BLaER1 (cell line): ENCODE data around the gene ANKRD12.

Experiments
- H3K27ac ChIP-seq: shearing (Covaris generic); formaldehyde crosslinking; 2 replicates; pipeline ENCODE4 v1.8.1; 2022
- H3K27me3 ChIP-seq: shearing (Covaris generic); formaldehyde crosslinking; 2 replicates; pipeline ENCODE4 v1.8.1; 2022
- H3K36me3 ChIP-seq: shearing (Covaris generic); formaldehyde crosslinking; 2 replicates; pipeline ENCODE4 v1.8.1; 2022
- H3K4me1 ChIP-seq: shearing (Covaris generic); formaldehyde crosslinking; 2 replicates; pipeline ENCODE4 v1.8.1; 2022
- H3K4me2 ChIP-seq: shearing (Covaris generic); formaldehyde crosslinking; 2 replicates; pipeline ENCODE4 v1.8.1; 2022
- H3K4me3 ChIP-seq: shearing (Covaris generic); formaldehyde crosslinking; 2 replicates; pipeline ENCODE4 v1.8.1; 2022
- H3K9ac ChIP-seq: shearing (Covaris generic); formaldehyde crosslinking; 2 replicates; pipeline ENCODE4 v1.8.1; 2022
- H3K9me3 ChIP-seq: shearing (Covaris generic); formaldehyde crosslinking; 2 replicates; pipeline ENCODE4 v1.8.1; 2022
- H4K20me1 ChIP-seq: shearing (Covaris generic); formaldehyde crosslinking; 2 replicates; pipeline ENCODE4 v1.8.1; 2022
- Cebpa-rat ChIP-seq: shearing (Covaris generic); IDR thresholded peaks from 2 replicates; pipeline ENCODE4 v1.8.1; 2022

ANKRD12 gene

GRCh38 chr18:9095297-9096006 is 41.1 kb upstream of the ANKRD12 start:
- Histone ChIP-seq H3K9me3 (no peaks in the 10 kb centered on the region), H3K27me3 (no peaks in the 10 kb centered on the region), H3K4me3 (no peak overlapping the region), H3K36me3 (no peaks in the 10 kb centered on the region), H3K4me2 (no peak overlapping the region), H4K20me1 (no peaks in the 10 kb centered on the region), H3K27ac (no peak overlapping the region), H3K4me1 (no peaks in the 10 kb centered on the region), H3K9ac (no peak overlapping the region)
- TF ChIP-seq Cebpa-rat: no peak

GRCh38 chr18:9096007-9096371 is 40.6 kb upstream of the ANKRD12 start:
- Histone ChIP-seq H3K4me1 (no peaks in the 10 kb centered on the region), H3K27ac (no peak overlapping the region), H3K36me3 (no peaks in the 10 kb centered on the region), H4K20me1 (no peaks in the 10 kb centered on the region), H3K4me3 (no peak overlapping the region), H3K9me3 (no peaks in the 10 kb centered on the region), H3K9ac (no peak overlapping the region), H3K27me3 (no peaks in the 10 kb centered on the region), H3K4me2 (no peak overlapping the region)
- TF ChIP-seq Cebpa-rat: no peak

DNA sequence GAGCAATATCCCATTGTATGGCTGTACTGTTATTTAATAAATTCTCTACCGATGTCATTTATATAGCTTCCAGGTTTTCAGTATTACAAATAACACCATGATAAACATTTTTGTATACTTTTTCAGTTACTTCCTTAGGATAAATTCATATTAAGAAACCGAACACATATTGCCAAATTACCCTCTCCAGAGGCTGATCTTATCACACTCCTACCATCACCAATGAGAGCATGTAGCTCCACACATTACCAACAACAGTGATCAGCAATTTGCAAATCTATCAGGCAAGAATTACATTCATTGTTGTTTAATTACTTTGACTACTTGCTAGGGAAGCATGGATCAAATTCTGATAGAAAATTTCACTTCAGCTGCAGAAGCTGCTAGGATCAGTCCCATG is 39.9 kb upstream of the ANKRD12 start:
- Histone ChIP-seq H3K4me2 (no peak overlapping the region), H3K9ac (no peak overlapping the region), H4K20me1 (no peaks in the 10 kb centered on the region), H3K4me3 (no peak overlapping the region), H3K4me1 (peaks cover 4% of the 10 kb centered on the region), H3K36me3 (no peaks in the 10 kb centered on the region), H3K27ac (no peak overlapping the region), H3K27me3 (no peaks in the 10 kb centered on the region), H3K9me3 (no peaks in the 10 kb centered on the region)
- no peak for TF ChIP-seq Cebpa-rat

GRCh38 chr18:9097349-9097748 is 39.2 kb upstream of the ANKRD12 start:
- no peak overlapping the region for H3K4me3 ChIP-seq
- no peaks in the 10 kb centered on the region for H4K20me1 ChIP-seq
- H3K36me3 ChIP-seq: no peaks in the 10 kb centered on the region
- H3K9ac ChIP-seq: no peak overlapping the region
- no peaks in the 10 kb centered on the region for H3K9me3 ChIP-seq
- no peaks in the 10 kb centered on the region for H3K27me3 ChIP-seq
- H3K4me2 ChIP-seq: no peak overlapping the region
- no peak for TF ChIP-seq Cebpa-rat
- H3K4me1 ChIP-seq: peaks cover 5% of the 10 kb centered on the region
- no peak overlapping the region for H3K27ac ChIP-seq

GRCh38 chr18:9100796-9101195 is 35.8 kb upstream of the ANKRD12 start:
- H3K9me3 ChIP-seq: no peaks in the 10 kb centered on the region
- H3K9ac ChIP-seq: no peak overlapping the region
- H3K27me3 ChIP-seq: no peaks in the 10 kb centered on the region
- H3K4me2 ChIP-seq: no peak overlapping the region
- H3K27ac ChIP-seq: no peak overlapping the region
- H3K4me3 ChIP-seq: no peak overlapping the region
- H3K36me3 ChIP-seq: peaks cover under 1% of the 10 kb centered on the region; the same call in 1 of the 2 replicates
- H3K4me1 ChIP-seq: peaks cover 27% of the 10 kb centered on the region
- TF ChIP-seq Cebpa-rat: no peak
- peaks cover 28% of the 10 kb centered on the region for H4K20me1 ChIP-seq

DNA sequence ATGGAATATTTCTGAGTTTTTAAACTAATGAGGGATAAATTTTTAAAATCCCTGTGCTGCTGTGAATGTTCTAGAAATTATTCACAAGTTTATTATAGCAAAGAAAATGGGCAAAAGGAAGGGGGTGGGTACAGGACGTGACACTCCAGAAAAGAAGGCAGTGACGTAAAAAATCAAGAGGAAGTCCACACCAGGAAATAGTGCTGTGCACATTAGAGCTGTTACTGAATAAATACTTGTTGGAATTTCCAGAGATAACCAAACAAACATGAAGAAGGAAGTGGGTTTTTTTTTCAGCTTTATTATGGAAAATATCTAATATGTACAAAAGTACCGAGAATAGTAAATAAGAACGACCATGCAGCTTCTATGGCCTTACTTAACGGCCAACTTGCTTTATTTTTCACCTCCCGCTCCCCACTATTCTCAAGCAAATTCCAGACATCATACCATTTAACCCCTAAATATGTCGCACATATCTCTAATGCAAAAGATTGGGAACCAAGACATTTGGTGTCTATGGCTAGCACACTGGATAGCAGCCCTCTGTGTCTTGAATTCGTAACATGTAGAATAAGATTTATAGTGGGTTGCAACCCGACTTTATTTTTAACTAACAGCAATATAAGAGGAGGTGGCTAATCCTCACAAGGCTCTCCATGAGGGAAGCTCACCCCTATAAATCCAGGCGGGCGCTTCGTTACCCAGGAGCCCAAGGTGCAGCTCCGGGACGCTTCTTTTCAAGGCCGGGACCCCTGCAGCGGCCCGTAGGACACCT is 34.7 kb upstream of the ANKRD12 start:
- peak overlapping the region; percentile 96 for H3K27ac ChIP-seq
- H3K27me3 ChIP-seq: no peaks in the 10 kb centered on the region
- peaks cover 39% of the 10 kb centered on the region for H4K20me1 ChIP-seq

GRCh38 chr18:9102508-9103375 is 33.8 kb upstream of the ANKRD12 start, which contains the start of gene NDUFV2:
Gene NDUFV2, plus strand, starts transcription at chr18:9102699. Its CDS starts 45 bp downstream, at chr18:9102744.
- peaks cover 16% of the 10 kb centered on the region; the same call in 1 of the 2 replicates for H3K36me3 ChIP-seq
- H4K20me1 ChIP-seq: peaks cover 47% of the 10 kb centered on the region
- H3K4me1 ChIP-seq: peaks cover 46% of the 10 kb centered on the region
- peak within 1 kb of the TSS; percentile 76 for H3K4me3 ChIP-seq
- H3K27me3 ChIP-seq: no peaks in the 10 kb centered on the region
- no peak for TF ChIP-seq Cebpa-rat
- H3K4me2 ChIP-seq: peak within 1 kb of the TSS; percentile 97
- H3K9me3 ChIP-seq: no peaks in the 10 kb centered on the region
- peak within 1 kb of the TSS; percentile 96 for H3K27ac ChIP-seq
- peak within 1 kb of the TSS; percentile 95 for H3K9ac ChIP-seq

More for the DNA sequence above, 34.7 kb upstream of the ANKRD12 start:
- Histone ChIP-seq H3K4me2 (peak overlapping the region; percentile 83), H3K4me1 (peaks cover 38% of the 10 kb centered on the region), H3K9me3 (no peaks in the 10 kb centered on the region), H3K4me3 (peak overlapping the region; percentile 76), H3K9ac (peak overlapping the region; percentile 95), H3K36me3 (peaks cover 9% of the 10 kb centered on the region; the same call in 1 of the 2 replicates)
- TF ChIP-seq Cebpa-rat: no peak

- Histone ChIP-seq H3K4me3 (peak overlapping the region; percentile 76), H3K4me1 (peaks cover 47% of the 10 kb centered on the region), H4K20me1 (peaks cover 54% of the 10 kb centered on the region), H3K9ac (peak overlapping the region; percentile 95), H3K36me3 (peaks cover 19% of the 10 kb centered on the region; the same call in 1 of the 2 replicates), H3K4me2 (peak overlapping the region; percentile 97), H3K27me3 (no peaks in the 10 kb centered on the region), H3K27ac (peak overlapping the region; percentile 96), H3K9me3 (no peaks in the 10 kb centered on the region)
- no peak for TF ChIP-seq Cebpa-rat
Observed at GRCh38 chr18:9103376-9103873, 33.2 kb upstream of the ANKRD12 start.

DNA sequence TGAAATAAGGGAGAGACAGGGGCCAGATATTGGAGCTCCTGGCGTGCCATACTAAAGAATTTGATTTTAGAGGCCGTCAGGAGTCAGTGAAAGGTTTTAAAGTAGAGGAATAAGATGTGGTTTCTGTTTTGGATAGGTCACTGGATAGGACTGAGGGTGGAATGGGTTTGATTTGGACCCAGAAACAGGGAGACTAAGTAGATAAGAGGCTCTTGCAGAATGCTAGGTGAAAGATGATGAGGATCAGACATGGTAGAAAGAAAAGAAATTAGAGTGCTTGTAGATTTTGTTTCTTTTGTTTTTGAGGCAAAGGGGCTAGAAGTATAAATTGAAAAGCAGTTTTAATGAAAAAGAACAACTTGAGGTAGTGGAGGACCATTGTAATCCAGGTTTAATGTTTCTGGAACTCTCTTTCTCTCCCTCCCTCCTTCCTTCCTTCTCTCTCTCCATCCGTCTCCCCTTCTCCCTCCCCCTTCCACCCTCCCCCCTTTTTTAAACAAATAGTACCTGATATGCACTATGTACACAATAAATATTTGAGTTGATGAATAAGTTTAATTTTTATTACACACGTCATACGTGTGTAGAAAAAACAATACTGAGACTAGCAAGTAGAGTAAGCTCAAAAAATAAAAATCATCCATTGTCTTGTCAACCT is 32.2 kb upstream of the ANKRD12 start:
- no peak for TF ChIP-seq Cebpa-rat
- Histone ChIP-seq H3K4me2 (peak overlapping the region; percentile 97), H3K4me1 (peaks cover 47% of the 10 kb centered on the region), H3K27me3 (no peaks in the 10 kb centered on the region), H3K27ac (peak overlapping the region; percentile 96; the same call in 1 of the 2 replicates), H4K20me1 (peaks cover 63% of the 10 kb centered on the region), H3K36me3 (peaks cover 20% of the 10 kb centered on the region; the same call in 1 of the 2 replicates), H3K4me3 (peak overlapping the region; percentile 76), H3K9ac (peak overlapping the region; percentile 95), H3K9me3 (no peaks in the 10 kb centered on the region)
